ENCODE data around the gene DLGAP1.

DLGAP1 gene

DNA sequence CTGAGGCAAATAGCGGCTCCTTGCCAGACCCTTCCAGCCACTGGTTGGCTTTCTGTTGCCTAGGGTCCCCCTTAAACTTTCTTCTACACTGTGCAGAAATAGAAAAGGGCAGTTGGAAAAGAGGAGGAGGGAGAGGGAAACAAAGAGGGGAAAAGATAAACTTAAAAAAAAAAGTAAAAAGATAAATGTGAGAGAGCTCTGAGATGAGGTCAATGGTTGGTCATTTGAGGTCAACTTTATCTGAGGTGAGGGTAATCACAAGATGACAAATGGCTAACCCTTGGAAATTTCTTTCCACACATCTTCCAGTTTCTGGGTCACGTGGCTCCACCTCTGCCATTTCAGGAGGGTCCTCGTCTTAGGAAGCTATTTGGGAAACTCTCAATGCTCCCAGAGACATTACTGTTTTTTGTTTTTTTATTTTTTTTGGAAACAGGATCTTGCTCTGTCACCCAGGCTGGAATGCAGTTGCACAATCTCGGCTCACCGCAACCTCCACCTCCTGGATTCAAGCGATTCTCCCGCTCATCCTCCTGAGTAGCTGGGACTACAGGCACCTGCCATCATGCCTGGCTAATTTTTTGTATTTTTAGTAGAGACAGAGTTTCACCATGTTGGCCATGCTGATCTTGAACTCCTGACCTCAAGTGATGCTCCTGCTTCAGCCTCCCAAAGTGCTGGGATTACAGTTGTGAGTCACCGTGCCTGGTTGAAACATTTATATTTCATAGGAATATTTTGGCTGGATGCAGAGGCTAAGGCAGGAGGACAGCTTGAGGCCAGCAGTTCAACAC is 805.3 kb downstream of the DLGAP1 start:
- no peak for DNase-seq
- Histone ChIP-seq H3K27me3 (ENCODE audit: insufficient read depth, low read depth, severe bottlenecking) (no peaks in the 10 kb centered on the region), H3K9me3 (ENCODE audit: severe bottlenecking) (no peaks in the 10 kb centered on the region), H3K36me3 (no peaks in the 10 kb centered on the region), H3K4me3 (ENCODE audit: low read depth, low read length) (no peak overlapping the region), H3K27ac (no peak overlapping the region)
- TF ChIP-seq, protein P1, sequence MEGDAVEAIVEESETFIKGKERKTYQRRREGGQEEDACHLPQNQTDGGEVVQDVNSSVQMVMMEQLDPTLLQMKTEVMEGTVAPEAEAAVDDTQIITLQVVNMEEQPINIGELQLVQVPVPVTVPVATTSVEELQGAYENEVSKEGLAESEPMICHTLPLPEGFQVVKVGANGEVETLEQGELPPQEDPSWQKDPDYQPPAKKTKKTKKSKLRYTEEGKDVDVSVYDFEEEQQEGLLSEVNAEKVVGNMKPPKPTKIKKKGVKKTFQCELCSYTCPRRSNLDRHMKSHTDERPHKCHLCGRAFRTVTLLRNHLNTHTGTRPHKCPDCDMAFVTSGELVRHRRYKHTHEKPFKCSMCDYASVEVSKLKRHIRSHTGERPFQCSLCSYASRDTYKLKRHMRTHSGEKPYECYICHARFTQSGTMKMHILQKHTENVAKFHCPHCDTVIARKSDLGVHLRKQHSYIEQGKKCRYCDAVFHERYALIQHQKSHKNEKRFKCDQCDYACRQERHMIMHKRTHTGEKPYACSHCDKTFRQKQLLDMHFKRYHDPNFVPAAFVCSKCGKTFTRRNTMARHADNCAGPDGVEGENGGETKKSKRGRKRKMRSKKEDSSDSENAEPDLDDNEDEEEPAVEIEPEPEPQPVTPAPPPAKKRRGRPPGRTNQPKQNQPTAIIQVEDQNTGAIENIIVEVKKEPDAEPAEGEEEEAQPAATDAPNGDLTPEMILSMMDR (IDR thresholded peaks at IDR 0.05; ENCODE audit: low read depth, low read length): no peak

DNA sequence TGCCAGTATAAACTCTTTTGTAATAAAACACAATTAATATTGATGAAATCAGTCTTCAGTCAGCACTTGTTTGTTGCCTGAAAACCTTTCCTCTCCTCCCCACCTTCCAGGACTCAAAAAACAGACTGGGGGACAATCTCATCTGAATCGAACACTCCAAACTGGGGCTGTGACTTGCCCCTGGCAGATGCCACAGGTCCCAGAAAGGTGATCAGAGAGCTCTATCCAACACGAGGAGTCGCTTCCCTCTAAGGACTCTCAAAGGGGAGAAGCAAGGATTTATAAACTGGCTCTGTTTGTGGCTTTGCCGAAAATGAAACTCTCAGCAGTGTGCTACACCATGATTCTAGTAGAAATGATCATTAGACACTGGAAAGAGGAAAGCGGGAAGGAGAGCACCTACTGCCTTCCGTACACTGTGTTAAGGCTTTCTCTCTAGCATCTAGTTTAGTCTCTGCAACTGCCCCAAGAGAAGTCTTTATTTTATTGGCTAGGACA is 805.9 kb downstream of the DLGAP1 start:
- no peak overlapping the region for H3K4me3 ChIP-seq (ENCODE audit: low read depth, low read length)
- no peaks in the 10 kb centered on the region for H3K9me3 ChIP-seq (ENCODE audit: severe bottlenecking)
- no peaks in the 10 kb centered on the region for H3K27me3 ChIP-seq (ENCODE audit: insufficient read depth, low read depth, severe bottlenecking)
- no peak for DNase-seq
- TF ChIP-seq, protein P1 (IDR thresholded peaks at IDR 0.05; ENCODE audit: low read depth, low read length): no peak
- no peaks in the 10 kb centered on the region for H3K36me3 ChIP-seq
- no peak overlapping the region for H3K27ac ChIP-seq

DNA sequence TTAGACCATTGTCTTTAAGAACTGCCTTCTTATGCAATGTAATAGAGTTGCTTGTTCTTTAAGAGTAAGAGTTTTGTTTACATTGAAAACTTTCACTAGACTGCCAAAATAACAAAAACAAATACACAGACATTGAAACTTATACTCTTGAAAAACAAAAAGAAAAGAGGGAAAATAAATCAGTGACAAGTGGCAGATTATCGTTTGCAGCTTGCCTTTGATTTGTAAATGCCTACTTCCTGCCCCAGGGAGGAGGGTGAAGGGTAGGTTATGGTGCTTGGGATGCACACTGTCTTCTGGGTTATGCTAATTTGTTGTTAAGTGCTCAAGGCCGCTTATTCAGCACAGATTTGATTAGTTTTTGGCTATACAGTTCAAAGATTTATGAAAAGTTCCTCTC is 806.5 kb downstream of the DLGAP1 start:
- TF ChIP-seq, protein P1 (IDR thresholded peaks at IDR 0.05; ENCODE audit: low read depth, low read length): no peak
- H3K36me3 ChIP-seq: no peaks in the 10 kb centered on the region
- H3K27me3 ChIP-seq (ENCODE audit: insufficient read depth, low read depth, severe bottlenecking): no peaks in the 10 kb centered on the region
- no peak overlapping the region for H3K4me3 ChIP-seq (ENCODE audit: low read depth, low read length)
- no peaks in the 10 kb centered on the region for H3K9me3 ChIP-seq (ENCODE audit: severe bottlenecking)
- H3K27ac ChIP-seq: no peak overlapping the region
- DNase-seq: no peak

DNA sequence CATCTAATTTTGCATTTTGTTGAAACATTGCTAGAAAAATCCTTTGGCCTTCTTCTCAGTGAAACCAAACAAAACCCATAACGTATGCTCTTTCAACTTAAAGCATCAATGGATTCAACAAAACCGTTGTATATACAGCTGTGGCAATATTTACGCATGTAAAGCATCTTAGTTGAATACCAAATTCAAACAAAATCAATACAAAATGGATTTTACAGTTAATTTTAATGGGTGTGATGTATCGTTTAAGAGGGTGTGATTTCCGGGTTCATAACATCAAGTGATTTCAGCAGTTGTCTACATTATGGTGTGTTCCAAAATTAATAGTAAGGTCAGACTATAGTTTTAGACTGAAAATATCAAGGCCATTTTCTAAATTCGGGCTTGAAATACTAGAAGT is 806.9 kb downstream of the DLGAP1 start:
- no peaks in the 10 kb centered on the region for H3K36me3 ChIP-seq
- no peak overlapping the region for H3K4me3 ChIP-seq (ENCODE audit: low read depth, low read length)
- no peaks in the 10 kb centered on the region for H3K9me3 ChIP-seq (ENCODE audit: severe bottlenecking)
- H3K27me3 ChIP-seq (ENCODE audit: insufficient read depth, low read depth, severe bottlenecking): no peaks in the 10 kb centered on the region
- no peak overlapping the region for H3K27ac ChIP-seq
- no peak for DNase-seq
- TF ChIP-seq, protein P1 (IDR thresholded peaks at IDR 0.05; ENCODE audit: low read depth, low read length): no peak

DNA sequence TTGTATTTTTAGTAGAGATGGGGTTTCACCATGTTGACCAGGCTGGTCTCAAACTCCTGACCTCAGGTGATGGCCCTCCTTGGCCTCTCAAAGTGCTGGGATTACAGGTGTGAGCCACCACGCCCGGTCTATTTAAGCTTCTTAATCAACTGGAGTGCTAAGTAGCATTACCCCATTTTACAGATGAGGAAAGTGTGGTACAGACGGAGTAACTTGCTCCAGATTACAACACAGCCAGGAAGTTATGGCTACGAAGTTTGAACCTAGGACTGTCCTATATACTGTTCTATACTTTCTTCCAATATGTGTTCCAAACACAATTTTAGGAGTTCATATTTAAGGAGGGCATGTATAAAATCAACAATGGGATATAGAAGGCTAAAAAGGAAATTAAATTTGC is 807.5 kb downstream of the DLGAP1 start:
- Histone ChIP-seq H3K27me3 (ENCODE audit: insufficient read depth, low read depth, severe bottlenecking) (no peaks in the 10 kb centered on the region), H3K36me3 (no peaks in the 10 kb centered on the region), H3K9me3 (ENCODE audit: severe bottlenecking) (no peaks in the 10 kb centered on the region), H3K27ac (no peak overlapping the region), H3K4me3 (ENCODE audit: low read depth, low read length) (no peak overlapping the region)
- TF ChIP-seq, protein P1 (IDR thresholded peaks at IDR 0.05; ENCODE audit: low read depth, low read length): no peak
- no peak for DNase-seq

Measured in WERI-Rb-1 (cell line).